Ectodermal cell (in vitro differentiated cells): ENCODE measurements around the gene KCNJ5.

Experiments
- H3K27ac ChIP-seq: 2 replicates; pipeline ENCODE4 v1.7.0; 2013; ENCODE audit warnings: mild to moderate bottlenecking, low read depth, low read length; ENCODE audit not compliant: insufficient read depth, poor library complexity, severe bottlenecking
- H3K27me3 ChIP-seq: 2 replicates; pipeline ENCODE4 v1.7.0; 2013; ENCODE audit warnings: mild to moderate bottlenecking, low read length; ENCODE audit not compliant: insufficient read depth, control insufficient read depth, poor library complexity, severe bottlenecking
- H3K36me3 ChIP-seq: one replicate; pipeline ENCODE4 v1.7.0; 2013; ENCODE audit warnings: low read length; ENCODE audit not compliant: control insufficient read depth, insufficient read depth
- H3K4me1 ChIP-seq: one replicate; pipeline ENCODE4 v1.7.0; 2013; ENCODE audit warnings: low read length; ENCODE audit not compliant: control insufficient read depth, insufficient read depth
- H3K4me3 ChIP-seq: 2 replicates; pipeline ENCODE4 v1.7.0; 2013; ENCODE audit warnings: low read depth, low read length, control low read depth; ENCODE audit not compliant: insufficient read depth
- H3K9me3 ChIP-seq: 2 replicates; pipeline ENCODE4 v1.7.0; 2013; ENCODE audit warnings: mild to moderate bottlenecking, low read length, moderate library complexity; ENCODE audit not compliant: control insufficient read depth
- WGBS, 2 experiments: methylation state at CpG; one replicate each; pipeline ENCODE4 v1.1.7; 2013; ENCODE audit warnings: missing lambda C conversion rate in 2 of 2; 5-methylcytosine and 5-hydroxymethylcytosine counted together

KCNJ5 gene

DNA sequence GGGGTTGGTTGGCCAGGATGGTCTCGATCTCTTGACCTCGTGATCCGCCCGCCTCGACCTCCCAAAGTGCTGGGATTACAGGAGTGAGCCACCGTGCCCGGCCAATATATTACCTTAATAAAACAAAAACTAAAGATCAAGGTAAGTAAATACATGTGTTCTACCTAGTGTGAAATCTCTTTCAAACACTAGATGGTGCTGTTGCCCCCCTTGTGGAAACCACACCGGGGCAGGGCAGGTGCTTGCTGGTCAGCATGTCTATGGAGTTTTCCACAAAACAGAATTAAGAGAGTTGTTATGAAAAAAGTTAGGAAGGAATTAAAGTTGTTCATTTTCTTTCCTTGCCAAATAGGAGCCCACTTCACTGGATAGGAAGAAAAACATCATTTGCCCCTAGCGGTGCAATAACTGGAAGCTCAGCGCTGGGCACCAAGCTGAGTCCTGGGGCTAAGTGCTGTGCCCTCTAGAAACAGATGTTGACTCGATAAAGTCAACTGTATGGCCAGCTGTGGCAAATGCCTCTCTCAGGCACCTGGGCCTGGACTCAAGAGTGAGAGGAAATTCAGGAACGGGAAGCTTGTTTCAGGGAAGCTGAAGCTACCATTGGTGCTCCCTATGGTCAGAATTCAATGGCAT, 6.3 kb upstream of the KCNJ5 start:
- WGBS, 2 experiments: 32 to 35% methylated on average over 10 to 11 of the region's 12 CpGs
- Histone ChIP-seq H3K36me3 (no peaks in the 10 kb centered on the region), H3K4me1 (peaks cover 6% of the 10 kb centered on the region), H3K4me3 (no peak overlapping the region), H3K27me3 (peaks cover 48% of the 10 kb centered on the region), H3K27ac (no peak overlapping the region), H3K9me3 (no peaks in the 10 kb centered on the region)

DNA sequence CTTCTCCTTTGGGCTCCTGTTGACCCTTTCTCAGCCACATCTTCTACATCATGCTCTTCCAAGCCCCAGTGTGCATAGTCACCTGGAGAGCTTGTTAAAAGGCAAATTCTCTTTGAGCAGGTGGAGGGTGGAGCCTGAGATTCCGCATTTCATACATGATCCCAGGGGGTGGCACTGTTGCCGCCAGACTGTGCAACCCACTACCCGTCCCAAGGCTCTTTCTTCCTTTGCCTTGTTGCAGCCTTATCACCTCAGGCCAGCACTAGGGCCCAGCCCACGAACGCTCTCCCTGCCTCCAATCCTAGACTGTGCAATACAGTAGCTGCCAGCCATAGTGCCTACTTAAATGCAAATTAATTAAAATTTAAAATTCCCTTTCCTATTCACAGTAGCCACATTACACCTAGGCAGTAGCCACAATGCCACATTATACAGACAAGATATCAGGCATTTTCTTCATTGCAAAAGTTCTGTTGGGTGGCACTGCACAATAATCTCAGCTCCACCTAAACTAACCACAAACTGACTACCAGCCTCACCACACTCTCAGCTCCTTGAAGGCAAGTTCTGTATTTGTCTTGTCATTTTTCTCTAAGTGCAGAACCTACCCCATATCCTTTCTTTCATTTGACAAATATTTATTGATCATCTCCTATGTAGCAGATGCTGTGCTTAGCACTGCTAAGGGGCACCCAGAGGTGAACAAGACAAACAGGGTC, 4.6 kb upstream of the KCNJ5 start:
- no peaks in the 10 kb centered on the region for H3K36me3 ChIP-seq
- H3K4me1 ChIP-seq: peaks cover 6% of the 10 kb centered on the region
- 53 to 57% methylated on average over 5 of the region's 5 CpGs for WGBS, 2 experiments
- no peak overlapping the region for H3K27ac ChIP-seq
- peaks cover 65% of the 10 kb centered on the region for H3K27me3 ChIP-seq
- H3K9me3 ChIP-seq: no peaks in the 10 kb centered on the region
- H3K4me3 ChIP-seq: no peak overlapping the region

DNA sequence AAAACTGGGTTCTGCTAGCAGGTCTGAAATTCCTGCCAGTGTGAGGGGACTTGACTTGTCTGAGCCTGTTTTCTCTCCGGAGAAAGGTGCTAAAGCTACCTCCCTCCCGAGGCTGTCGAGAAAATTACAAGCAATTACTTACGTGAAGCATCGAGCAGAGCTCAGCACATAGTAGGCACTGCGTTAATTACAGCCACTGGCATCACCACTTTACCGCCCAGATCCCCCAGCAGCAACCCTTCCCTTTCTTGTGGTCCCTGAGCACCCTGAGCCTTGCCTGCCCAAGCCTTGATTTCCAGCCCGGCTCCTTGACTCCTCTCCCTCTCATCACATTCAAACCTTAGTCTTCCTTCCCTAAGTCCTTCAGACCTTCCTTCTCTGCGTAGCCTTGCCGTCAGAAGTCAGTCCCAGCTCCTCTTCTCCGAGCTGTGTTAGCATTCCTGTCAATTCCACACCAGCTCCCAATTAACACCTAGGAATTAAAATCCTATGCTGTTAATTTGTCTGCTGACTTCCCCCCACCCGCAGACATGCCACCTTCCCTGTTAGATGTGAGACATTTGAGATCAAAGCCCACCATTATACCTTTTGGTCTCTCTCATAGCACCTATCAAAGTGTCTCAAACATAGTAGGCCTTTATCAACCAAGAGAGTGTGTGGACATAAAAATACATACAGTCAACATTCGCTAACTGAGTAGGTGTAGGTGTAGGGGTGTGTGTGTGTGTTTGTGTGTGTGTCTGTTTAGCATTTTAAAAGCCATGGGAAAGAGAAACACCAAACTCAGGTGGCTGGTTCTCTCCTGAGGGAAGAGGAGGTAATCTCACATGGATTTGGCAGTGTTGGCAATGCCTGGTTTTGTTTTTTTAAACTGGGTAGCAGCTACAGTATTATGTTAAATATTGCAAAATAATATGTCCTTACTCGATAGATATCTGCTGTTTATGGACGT, 2.8 kb upstream of the KCNJ5 start:
- 23 to 28% methylated on average over 13 to 15 of the region's 15 CpGs for WGBS, 2 experiments
- H3K27me3 ChIP-seq: peaks cover 73% of the 10 kb centered on the region
- no peaks in the 10 kb centered on the region for H3K9me3 ChIP-seq
- H3K4me1 ChIP-seq: peaks cover 11% of the 10 kb centered on the region
- H3K27ac ChIP-seq: no peak overlapping the region
- no peaks in the 10 kb centered on the region for H3K36me3 ChIP-seq
- no peak overlapping the region for H3K4me3 ChIP-seq

DNA sequence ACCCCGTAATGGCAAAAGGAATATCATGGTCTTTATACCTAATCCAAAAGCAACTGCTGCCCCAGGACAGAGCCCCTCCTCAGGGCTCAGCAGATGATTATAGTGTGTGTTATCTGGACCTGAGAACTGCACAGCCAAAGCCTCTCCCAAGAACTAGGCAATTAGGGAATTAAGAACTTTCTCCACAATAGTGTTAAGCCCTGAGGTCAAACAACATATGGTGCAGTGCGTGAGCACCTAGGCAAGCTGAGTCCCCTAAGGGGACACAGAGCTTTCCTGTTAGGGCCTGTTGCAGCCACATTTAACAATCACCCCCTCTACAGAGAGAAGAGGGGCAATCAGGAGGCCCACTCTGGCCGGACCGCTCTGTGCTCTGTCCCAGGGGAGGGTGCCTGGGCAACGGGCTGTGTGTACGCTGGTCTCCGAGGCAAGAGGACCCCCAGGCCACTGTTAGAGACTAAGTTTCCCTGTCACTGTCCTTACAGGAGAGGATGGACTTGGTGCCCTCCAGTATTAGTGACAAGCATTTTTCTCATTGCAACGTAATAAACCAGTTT, 1.4 kb upstream of the KCNJ5 start:
- Histone ChIP-seq H3K27ac (no peak overlapping the region), H3K4me1 (peaks cover 11% of the 10 kb centered on the region), H3K4me3 (peak overlapping the region; percentile 37), H3K27me3 (peaks cover 77% of the 10 kb centered on the region), H3K9me3 (no peaks in the 10 kb centered on the region), H3K36me3 (no peaks in the 10 kb centered on the region)
- WGBS, 2 experiments: 43 to 44% methylated on average over 8 of the region's 8 CpGs

DNA sequence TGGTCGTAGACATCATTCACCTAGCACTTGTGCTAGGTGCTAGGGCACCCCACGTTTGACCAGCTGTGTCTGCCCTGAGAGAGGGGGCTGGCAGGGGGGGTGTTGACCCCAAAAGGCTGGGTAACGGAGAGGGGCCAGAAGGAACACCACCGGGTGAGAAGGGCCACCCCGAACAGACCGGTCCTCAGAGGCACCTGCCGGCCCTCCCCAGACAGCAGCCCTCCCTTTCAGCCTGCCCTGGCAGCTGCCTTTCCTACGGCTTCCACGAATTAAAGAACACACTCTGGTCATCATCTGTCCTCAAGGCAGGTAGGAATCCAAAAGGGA, 977 bp upstream of the KCNJ5 start:
- Histone ChIP-seq H3K9me3 (no peaks in the 10 kb centered on the region), H3K36me3 (no peaks in the 10 kb centered on the region), H3K4me1 (peaks cover 11% of the 10 kb centered on the region), H3K27me3 (peaks cover 77% of the 10 kb centered on the region), H3K27ac (no peak overlapping the region), H3K4me3 (peak overlapping the region; percentile 37)
- WGBS, 2 experiments: 5 to 8% methylated on average over 9 of the region's 9 CpGs

DNA sequence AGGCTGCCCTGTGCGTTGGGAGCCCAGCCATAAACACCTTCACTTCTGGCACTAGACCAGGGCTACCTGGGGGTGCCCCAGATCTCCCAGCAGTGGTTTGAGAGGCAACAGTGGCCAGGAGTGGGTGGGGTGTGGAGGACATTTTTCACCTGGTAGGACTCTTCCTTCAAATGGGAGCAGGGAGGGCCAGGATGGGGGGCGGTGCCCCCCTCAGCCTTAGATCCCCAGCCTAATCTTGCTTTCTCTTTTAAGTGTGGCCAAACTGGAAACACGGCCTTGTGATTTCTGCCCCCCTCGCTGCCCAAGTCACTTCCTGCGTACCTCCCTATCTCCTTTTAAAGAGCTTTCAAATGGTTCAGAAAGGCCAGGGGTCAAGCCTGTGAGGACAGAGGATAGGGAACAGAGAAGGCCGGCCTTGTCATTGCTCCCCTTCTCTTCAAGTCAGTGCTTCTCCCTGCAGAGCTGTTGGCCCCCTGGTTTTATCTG, 800 bp downstream of the KCNJ5 start:
- H3K4me1 ChIP-seq: peaks cover 11% of the 10 kb centered on the region
- H3K9me3 ChIP-seq: no peaks in the 10 kb centered on the region
- no peaks in the 10 kb centered on the region for H3K36me3 ChIP-seq
- peaks cover 66% of the 10 kb centered on the region for H3K27me3 ChIP-seq
- H3K27ac ChIP-seq: no peak overlapping the region
- WGBS, 2 experiments: 33 to 36% methylated on average over 6 of the region's 6 CpGs
- no peak overlapping the region for H3K4me3 ChIP-seq

DNA sequence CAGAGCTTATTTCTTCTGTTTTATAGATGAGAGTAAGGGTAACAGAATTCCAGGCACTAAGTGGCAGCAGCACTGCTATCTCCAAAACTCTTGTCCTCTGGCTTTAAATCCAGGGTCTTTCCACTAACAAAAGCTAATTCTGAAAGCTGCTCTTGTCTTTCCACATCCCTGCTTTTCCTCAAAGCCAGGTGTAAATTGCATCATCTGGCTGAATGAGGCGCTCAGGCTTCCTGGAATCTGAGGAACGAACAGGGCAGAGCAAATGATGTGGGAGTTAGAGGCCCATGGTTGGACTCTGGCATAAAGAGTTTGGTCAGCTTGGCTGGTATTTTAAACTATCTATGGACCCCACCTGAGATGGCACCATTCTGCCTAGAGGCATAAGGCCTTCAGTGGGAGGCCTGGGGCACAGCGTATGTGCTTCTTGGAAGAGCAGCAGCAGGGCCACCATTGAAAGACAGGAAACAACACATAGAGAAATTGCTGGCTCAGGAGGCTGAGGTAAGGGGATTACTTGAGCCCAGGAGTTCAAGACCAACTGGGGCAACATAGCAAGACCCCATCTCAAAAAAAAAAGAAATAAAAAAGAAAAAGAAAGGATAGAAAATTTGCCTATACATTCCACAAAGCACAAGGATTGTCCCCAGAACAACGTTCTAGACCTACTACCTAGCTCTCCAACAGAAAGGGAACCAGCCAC, 1.9 kb downstream of the KCNJ5 start:
- Histone ChIP-seq H3K4me1 (peaks cover 11% of the 10 kb centered on the region), H3K4me3 (no peak overlapping the region), H3K36me3 (no peaks in the 10 kb centered on the region), H3K9me3 (no peaks in the 10 kb centered on the region), H3K27ac (no peak overlapping the region), H3K27me3 (peaks cover 59% of the 10 kb centered on the region)
- WGBS, 2 experiments: 79 to 80% methylated on average over 4 of the region's 4 CpGs

DNA sequence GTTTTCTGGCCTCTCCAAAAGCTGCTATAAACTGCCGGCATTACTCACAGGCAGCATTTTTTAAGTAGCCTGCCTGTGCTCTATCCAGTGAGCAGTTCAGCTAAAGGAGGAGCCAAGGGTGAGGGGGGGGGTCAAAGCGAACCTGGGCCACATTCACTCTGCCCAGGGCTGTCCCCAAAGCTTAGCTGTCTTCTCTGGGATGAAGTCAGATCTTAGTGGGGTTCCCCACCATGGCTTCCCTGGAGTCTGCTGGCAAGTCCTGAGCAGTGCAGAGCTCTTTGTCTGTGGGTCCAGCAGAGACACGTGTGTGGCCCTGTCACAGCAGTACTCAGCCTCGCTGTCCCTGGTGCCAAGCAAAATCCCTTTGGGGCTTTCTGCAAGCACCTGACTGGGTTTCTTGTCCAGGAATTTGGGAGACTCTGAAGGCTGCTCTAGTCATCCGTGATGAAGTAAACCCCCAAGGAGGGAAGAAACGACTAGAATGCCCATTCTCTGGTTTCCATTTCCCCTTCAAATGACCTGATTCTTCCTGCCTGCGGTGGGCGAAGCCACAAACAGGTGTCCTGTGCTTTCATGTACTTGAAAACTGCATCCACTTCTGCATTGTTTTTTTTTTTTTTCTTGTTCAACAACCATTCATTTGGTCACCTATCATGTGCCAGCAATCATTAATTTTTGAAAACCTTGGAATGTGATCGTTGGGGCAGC, 2.6 kb downstream of the KCNJ5 start:
- WGBS, 2 experiments: 86% methylated on average over 9 of the region's 9 CpGs
- Histone ChIP-seq H3K36me3 (no peaks in the 10 kb centered on the region), H3K4me1 (peaks cover 11% of the 10 kb centered on the region), H3K27me3 (peaks cover 59% of the 10 kb centered on the region), H3K27ac (no peak overlapping the region), H3K4me3 (no peak overlapping the region), H3K9me3 (no peaks in the 10 kb centered on the region)

DNA sequence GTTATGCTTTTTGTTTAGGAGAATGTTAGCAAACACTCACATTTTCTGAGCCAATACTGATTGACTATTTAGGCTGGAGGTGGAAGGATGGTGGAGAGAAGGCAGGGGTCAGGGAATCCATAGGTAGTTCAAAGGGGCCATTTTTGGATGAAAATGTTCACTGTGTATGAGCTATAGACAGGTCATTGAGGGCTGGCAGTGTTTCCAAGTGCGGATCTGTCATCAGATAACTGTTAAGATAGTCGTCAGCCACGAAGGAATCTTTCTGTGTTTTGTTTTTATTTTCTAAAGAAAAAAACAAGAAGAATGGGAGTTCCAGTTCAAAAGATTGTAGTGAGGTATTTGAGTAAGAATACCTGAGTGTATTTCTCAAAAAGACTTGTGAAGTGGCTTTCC, 3.1 kb downstream of the KCNJ5 start:
- no peak overlapping the region for H3K27ac ChIP-seq
- H3K9me3 ChIP-seq: no peaks in the 10 kb centered on the region
- whole genome bisulfite sequencing, 2 experiments: 92 to 94% methylated on average over 3 of the region's 3 CpGs
- no peak overlapping the region for H3K4me3 ChIP-seq
- peaks cover 11% of the 10 kb centered on the region for H3K4me1 ChIP-seq
- no peaks in the 10 kb centered on the region for H3K36me3 ChIP-seq
- H3K27me3 ChIP-seq: peaks cover 59% of the 10 kb centered on the region
